ENCODE data around the gene MYO18B.

DNA sequence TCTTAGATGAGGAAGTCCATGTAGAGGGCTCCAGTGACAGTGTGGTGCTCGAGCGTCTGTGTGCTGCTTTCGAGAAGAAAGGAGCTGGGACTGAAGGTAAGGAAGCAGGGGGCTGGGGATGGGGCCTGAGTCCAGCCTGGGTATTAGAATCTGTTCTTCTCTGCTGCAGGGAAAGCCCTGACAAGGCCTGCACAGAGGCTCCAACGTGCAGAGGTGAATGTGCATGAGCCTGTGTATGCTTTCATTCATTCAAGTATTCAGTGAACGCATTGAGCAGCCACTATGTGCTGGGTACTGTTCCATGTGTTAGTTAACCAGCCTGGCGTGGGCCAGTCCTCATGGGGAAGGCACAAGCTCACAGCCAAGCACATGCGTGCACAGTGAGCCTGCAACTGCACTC is 93.4 kb downstream of the MYO18B start:
- TF ChIP-seq, protein P1, sequence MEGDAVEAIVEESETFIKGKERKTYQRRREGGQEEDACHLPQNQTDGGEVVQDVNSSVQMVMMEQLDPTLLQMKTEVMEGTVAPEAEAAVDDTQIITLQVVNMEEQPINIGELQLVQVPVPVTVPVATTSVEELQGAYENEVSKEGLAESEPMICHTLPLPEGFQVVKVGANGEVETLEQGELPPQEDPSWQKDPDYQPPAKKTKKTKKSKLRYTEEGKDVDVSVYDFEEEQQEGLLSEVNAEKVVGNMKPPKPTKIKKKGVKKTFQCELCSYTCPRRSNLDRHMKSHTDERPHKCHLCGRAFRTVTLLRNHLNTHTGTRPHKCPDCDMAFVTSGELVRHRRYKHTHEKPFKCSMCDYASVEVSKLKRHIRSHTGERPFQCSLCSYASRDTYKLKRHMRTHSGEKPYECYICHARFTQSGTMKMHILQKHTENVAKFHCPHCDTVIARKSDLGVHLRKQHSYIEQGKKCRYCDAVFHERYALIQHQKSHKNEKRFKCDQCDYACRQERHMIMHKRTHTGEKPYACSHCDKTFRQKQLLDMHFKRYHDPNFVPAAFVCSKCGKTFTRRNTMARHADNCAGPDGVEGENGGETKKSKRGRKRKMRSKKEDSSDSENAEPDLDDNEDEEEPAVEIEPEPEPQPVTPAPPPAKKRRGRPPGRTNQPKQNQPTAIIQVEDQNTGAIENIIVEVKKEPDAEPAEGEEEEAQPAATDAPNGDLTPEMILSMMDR (IDR thresholded peaks at IDR 0.05): no peak
- no peak for TF ChIP-seq POLR2A (IDR thresholded peaks at IDR 0.05)

All from right lobe of liver (tissue), 4 donors.